Stimulated activated naive CD8-positive, alpha-beta T cell treated with anti-CD3 and anti-CD28 coated beads, Interleukin-15, Interleukin-2, amounts not matched to agents 100 ng/mL and 50 ng/mL, for 24 hours (primary cell): ENCODE data around the gene MAP4K4.

Source experiments
- H3K27ac Mint-ChIP-seq: one replicate; pipeline ENCODE4 v1.8.0; 2021; ENCODE audit warnings: mild to moderate bottlenecking, mixed read lengths
- H3K27me3 Mint-ChIP-seq: one replicate; pipeline ENCODE4 v1.8.0; 2021; ENCODE audit warnings: mixed read lengths
- H3K36me3 Mint-ChIP-seq: one replicate; pipeline ENCODE4 v1.8.0; 2021; ENCODE audit warnings: low read depth, mixed read lengths
- H3K4me1 Mint-ChIP-seq: one replicate; pipeline ENCODE4 v1.8.0; 2021; ENCODE audit warnings: low read depth, mixed read lengths
- H3K4me3 Mint-ChIP-seq: one replicate; pipeline ENCODE4 v1.8.0; 2021; ENCODE audit warnings: mild to moderate bottlenecking, mixed read lengths
- H3K9me3 Mint-ChIP-seq: one replicate; pipeline ENCODE4 v1.8.0; 2021; ENCODE audit warnings: mixed read lengths

MAP4K4 gene

DNA sequence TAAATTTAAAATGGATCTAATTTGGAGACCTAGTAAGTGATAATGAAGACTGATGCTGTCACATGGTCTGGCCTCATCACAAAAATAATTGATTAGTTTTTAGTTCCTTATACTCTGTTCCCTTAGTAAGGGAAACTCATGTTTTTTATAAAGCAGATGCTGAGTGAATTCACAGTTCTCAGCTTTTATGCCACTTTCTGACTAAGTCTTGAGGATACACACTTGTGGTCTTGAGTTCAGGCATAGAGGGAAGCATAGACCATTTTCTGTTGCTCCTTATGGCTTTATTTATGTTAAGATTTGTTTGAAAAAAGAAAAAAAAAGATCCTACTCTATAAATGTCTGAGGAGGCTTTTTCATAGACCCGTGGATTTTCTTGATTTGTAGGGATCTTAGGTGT is 91.1 kb downstream of the MAP4K4 start:
- Mint-ChIP-seq H3K9me3 (no peaks in the 10 kb centered on the region), H3K36me3 (peaks cover 16% of the 10 kb centered on the region), H3K4me1 (peaks cover 74% of the 10 kb centered on the region), H3K27me3 (no peaks in the 10 kb centered on the region), H3K27ac (peak overlapping the region; percentile 91), H3K4me3 (peak overlapping the region; percentile 52)

GRCh38 chr2:101788995-101789970 is 91.8 kb downstream of the MAP4K4 start:
- Mint-ChIP-seq H3K27me3 (no peaks in the 10 kb centered on the region), H3K9me3 (no peaks in the 10 kb centered on the region), H3K4me1 (peaks cover 72% of the 10 kb centered on the region), H3K27ac (peak overlapping the region; percentile 91), H3K4me3 (peak overlapping the region; percentile 52), H3K36me3 (peaks cover 16% of the 10 kb centered on the region)

GRCh38 chr2:101790416-101790815 is 92.9 kb downstream of the MAP4K4 start:
- H3K4me3 Mint-ChIP-seq: no peak overlapping the region
- H3K27ac Mint-ChIP-seq: no peak overlapping the region
- H3K27me3 Mint-ChIP-seq: no peaks in the 10 kb centered on the region
- H3K4me1 Mint-ChIP-seq: peaks cover 71% of the 10 kb centered on the region
- peaks cover 20% of the 10 kb centered on the region for H3K36me3 Mint-ChIP-seq
- H3K9me3 Mint-ChIP-seq: no peaks in the 10 kb centered on the region

GRCh38 chr2:101790857-101791256 is 93.3 kb downstream of the MAP4K4 start:
- Mint-ChIP-seq H3K27ac (no peak overlapping the region), H3K4me3 (no peak overlapping the region), H3K4me1 (peaks cover 74% of the 10 kb centered on the region), H3K9me3 (no peaks in the 10 kb centered on the region), H3K36me3 (peaks cover 25% of the 10 kb centered on the region), H3K27me3 (no peaks in the 10 kb centered on the region)

- Mint-ChIP-seq H3K4me1 (peaks cover 75% of the 10 kb centered on the region), H3K4me3 (no peak overlapping the region), H3K27me3 (no peaks in the 10 kb centered on the region), H3K27ac (no peak overlapping the region), H3K36me3 (peaks cover 25% of the 10 kb centered on the region), H3K9me3 (no peaks in the 10 kb centered on the region)
Measured at GRCh38 chr2:101792208-101792607, 94.7 kb downstream of the MAP4K4 start.

DNA sequence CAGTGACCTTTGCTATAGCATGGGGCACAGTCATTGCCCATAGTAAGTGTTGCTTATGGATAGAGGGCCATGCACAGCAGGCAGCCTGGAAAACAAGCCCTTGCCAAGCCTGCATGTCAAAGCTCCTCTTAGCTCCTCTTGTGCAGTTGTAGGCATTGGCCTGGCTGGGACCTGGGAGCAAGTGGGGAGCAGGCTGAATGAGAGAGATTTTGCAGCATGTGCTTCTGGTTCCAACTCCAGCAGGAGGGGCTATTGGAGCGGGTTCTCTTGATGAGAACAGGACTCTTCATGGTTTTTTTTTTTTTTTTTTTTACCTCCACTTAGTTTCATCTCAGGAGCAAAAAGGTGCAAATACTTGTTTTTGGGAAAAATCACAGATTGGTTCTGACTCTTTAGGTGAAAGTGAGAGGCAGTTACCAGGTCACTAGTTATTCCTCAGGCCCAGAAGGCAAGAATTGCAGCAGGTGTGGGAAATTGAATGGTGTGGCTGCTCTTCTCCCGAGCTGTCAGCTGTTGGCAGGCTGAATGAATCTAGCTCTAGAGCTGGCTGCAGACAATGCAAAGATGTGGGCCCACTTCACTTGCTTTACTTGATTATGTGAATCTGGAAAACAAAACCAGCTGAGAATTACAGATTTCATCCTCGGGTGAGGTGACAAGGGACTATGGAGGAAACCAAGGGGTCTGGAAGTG is 95.9 kb downstream of the MAP4K4 start:
- no peak overlapping the region for H3K4me3 Mint-ChIP-seq
- H3K4me1 Mint-ChIP-seq: peaks cover 68% of the 10 kb centered on the region
- H3K36me3 Mint-ChIP-seq: peaks cover 25% of the 10 kb centered on the region
- H3K27me3 Mint-ChIP-seq: no peaks in the 10 kb centered on the region
- no peak overlapping the region for H3K27ac Mint-ChIP-seq
- no peaks in the 10 kb centered on the region for H3K9me3 Mint-ChIP-seq

DNA sequence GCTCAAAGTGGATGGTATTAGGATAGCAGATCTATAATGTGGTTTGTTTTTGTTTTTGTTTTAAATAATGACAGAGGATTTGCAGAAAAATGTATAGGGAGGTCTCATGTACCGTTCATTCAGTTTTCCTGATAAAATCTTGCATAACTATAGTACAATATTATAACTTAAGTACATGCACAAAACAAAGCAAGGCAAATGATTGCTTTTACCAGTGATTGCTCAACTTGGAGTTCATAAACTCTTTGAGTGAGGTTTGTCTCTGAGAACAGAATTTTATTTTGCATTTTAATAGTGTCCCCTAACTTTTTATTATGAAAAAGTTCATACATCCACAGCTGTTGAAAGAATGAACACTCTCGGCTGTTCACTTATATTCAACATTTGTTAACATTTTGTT is 96.6 kb downstream of the MAP4K4 start:
- Mint-ChIP-seq H3K27me3 (no peaks in the 10 kb centered on the region), H3K4me1 (peaks cover 67% of the 10 kb centered on the region), H3K9me3 (no peaks in the 10 kb centered on the region), H3K27ac (no peak overlapping the region), H3K36me3 (peaks cover 25% of the 10 kb centered on the region), H3K4me3 (no peak overlapping the region)

GRCh38 chr2:101795033-101795432 is 97.5 kb downstream of the MAP4K4 start:
- Mint-ChIP-seq H3K9me3 (no peaks in the 10 kb centered on the region), H3K36me3 (peaks cover 23% of the 10 kb centered on the region), H3K4me1 (peaks cover 67% of the 10 kb centered on the region), H3K27me3 (no peaks in the 10 kb centered on the region), H3K27ac (no peak overlapping the region), H3K4me3 (no peak overlapping the region)

- peaks cover 60% of the 10 kb centered on the region for H3K4me1 Mint-ChIP-seq
- H3K36me3 Mint-ChIP-seq: peaks cover 12% of the 10 kb centered on the region
- no peak overlapping the region for H3K4me3 Mint-ChIP-seq
- H3K27ac Mint-ChIP-seq: peak overlapping the region; percentile 6
- no peaks in the 10 kb centered on the region for H3K9me3 Mint-ChIP-seq
- no peaks in the 10 kb centered on the region for H3K27me3 Mint-ChIP-seq
Measured at GRCh38 chr2:101796825-101797600, 99.5 kb downstream of the MAP4K4 start.

DNA sequence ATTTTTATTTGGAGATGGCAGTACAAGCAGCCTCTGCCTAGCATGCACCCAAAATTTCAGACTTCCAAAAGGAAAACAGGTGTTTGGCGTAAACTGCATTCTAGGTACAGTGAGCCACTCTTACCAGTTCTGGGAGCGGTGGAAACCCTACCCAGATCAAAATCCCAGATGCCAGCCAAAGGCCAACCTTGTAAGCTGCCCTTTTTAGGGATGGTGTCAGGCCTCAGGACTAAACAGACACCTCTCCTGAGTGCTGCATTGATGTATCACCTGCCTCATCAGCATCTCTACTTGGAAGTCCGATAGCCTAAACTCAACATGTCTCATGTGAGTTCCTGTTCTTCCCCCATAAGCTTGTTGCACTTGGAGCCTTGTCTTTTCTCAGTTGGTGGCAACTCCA is 104.0 kb downstream of the MAP4K4 start:
- Mint-ChIP-seq H3K9me3 (no peaks in the 10 kb centered on the region), H3K36me3 (peaks cover 10% of the 10 kb centered on the region), H3K27ac (no peak overlapping the region), H3K4me1 (peaks cover 68% of the 10 kb centered on the region), H3K4me3 (no peak overlapping the region), H3K27me3 (no peaks in the 10 kb centered on the region)

DNA sequence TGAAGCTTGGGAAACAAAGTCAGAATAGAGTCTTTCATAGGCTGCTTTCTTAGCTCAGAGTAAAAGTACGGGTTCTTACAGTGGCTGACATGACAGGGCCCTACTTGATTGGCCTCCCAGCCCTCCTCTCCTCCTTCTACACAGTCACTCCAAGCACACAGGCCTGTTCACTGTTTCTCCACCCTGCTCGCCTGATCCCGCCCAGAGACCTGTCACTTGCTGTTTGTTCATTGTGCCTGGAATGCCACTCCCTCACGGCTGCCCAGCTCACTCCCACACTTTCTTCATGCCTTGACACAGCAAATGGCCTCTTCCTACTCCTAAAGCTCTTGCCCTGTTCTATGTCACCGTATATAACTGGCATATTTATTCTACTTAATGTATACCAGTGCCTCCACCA is 104.8 kb downstream of the MAP4K4 start:
- H3K36me3 Mint-ChIP-seq: peaks cover 11% of the 10 kb centered on the region
- peaks cover 68% of the 10 kb centered on the region for H3K4me1 Mint-ChIP-seq
- H3K9me3 Mint-ChIP-seq: no peaks in the 10 kb centered on the region
- H3K27me3 Mint-ChIP-seq: no peaks in the 10 kb centered on the region
- no peak overlapping the region for H3K4me3 Mint-ChIP-seq
- H3K27ac Mint-ChIP-seq: peak overlapping the region; percentile 70

DNA sequence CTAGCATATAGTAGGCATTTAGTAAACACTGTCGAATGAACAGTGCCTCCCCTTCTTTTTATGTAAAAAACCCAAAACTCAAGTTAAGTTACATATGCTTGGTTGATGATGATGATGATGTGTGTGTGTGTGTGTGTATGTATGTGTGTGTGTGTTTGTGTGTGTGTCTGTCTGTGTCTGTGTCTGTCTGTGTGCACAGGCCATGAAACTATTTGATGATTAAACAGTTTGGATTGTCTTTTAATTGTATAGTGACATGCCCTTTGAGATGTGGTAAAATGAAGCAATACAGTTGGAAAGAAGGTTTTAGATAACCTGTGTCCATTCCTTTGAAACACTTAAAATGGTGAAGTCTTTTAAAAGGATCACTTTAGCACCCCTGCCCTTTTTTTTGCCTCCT is 105.6 kb downstream of the MAP4K4 start:
- Mint-ChIP-seq H3K9me3 (no peaks in the 10 kb centered on the region), H3K36me3 (peaks cover 14% of the 10 kb centered on the region), H3K27me3 (no peaks in the 10 kb centered on the region), H3K4me1 (peaks cover 72% of the 10 kb centered on the region), H3K27ac (no peak overlapping the region), H3K4me3 (no peak overlapping the region)

DNA sequence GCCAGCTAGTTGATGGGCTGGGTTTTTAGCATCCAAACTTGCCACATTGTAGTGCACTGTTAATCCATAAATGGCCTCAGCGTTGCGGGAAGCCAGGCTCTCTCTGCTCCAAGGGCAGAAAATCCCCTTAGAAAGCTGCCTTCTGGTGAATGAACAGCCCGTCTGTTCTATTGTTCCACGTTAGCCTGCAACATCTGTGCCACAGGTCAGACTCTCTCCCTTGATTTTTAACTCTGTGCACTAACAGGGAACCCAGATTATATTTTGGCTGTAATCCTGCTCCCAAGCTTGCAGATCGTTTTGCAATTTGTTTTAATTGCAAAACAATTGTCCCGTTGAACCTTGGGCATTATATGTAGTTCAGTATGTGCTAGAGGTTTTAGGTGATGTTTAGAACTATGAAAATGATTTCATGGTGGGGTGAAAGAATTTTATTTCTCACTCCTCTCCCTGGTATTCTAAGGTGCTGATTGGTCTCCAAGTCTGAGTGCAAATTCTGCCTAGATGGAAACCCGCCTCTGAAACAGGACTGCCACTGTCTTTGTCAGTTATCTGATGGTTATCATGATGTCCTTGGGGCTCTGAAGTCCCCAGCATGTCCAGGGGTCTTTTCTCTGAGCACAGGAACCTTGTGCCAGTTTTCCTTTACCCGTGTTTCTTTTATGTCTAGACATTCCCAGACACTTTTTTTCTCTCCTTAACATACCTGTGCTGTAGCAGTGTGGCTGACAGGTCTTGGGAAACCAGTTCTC is 106.6 kb downstream of the MAP4K4 start:
- peaks cover 14% of the 10 kb centered on the region for H3K36me3 Mint-ChIP-seq
- H3K4me1 Mint-ChIP-seq: peaks cover 69% of the 10 kb centered on the region
- H3K4me3 Mint-ChIP-seq: no peak overlapping the region
- H3K27ac Mint-ChIP-seq: no peak overlapping the region
- H3K9me3 Mint-ChIP-seq: no peaks in the 10 kb centered on the region
- no peaks in the 10 kb centered on the region for H3K27me3 Mint-ChIP-seq
